Activated CD4-positive, CD25-positive, alpha-beta regulatory T cell (primary cell): ENCODE results near the gene AKT3.
"Not testable (repeated sequence)": the region's sequence is repeated elsewhere in the genome, so short reads cannot be mapped to it uniquely, and the experiment has no call there.

Source experiments
- DNase-seq, 4 experiments: peaks; one replicate each; lab custom pipeline; 2025; lab: John Stamatoyannopoulos, UW

Gene AKT3

GRCh38 chr1:243693800-243694199 is 156.2 kb downstream of the AKT3 start:
- DNase-seq, result no peak

- no peak for DNase-seq
These were observed 163.9 kb downstream of the AKT3 start for GRCh38 chr1:243686159-243686558.

- no peak for DNase-seq
These were observed 169.2 kb downstream of the AKT3 start for GRCh38 chr1:243680860-243681259.

GRCh38 chr1:243672539-243673074 is 177.4 kb downstream of the AKT3 start:
- no peak for DNase-seq

- DNase-seq, result no peak
These were observed 182.5 kb downstream of the AKT3 start for GRCh38 chr1:243667591-243667990.

- no peak for DNase-seq
These were observed 182.9 kb downstream of the AKT3 start for GRCh38 chr1:243667133-243667532.

GRCh38 chr1:243663651-243664050 is 186.4 kb downstream of the AKT3 start:
- no peak for DNase-seq

- not testable (repeated sequence) for DNase-seq
These were observed 187.9 kb downstream of the AKT3 start for GRCh38 chr1:243662169-243662568.

GRCh38 chr1:243658594-243659105 is 191.4 kb downstream of the AKT3 start:
- DNase-seq, result no peak

- DNase-seq, result no peak
These were observed 192.2 kb downstream of the AKT3 start for GRCh38 chr1:243657793-243658192.

- DNase-seq, result not testable (repeated sequence)
These were observed 200.5 kb downstream of the AKT3 start for GRCh38 chr1:243649530-243649929.

GRCh38 chr1:243646841-243647240 is 203.2 kb downstream of the AKT3 start:
- no peak for DNase-seq

- no peak for DNase-seq
These were observed 204.8 kb downstream of the AKT3 start for GRCh38 chr1:243645281-243645680.

GRCh38 chr1:243642936-243643335 is 207.1 kb downstream of the AKT3 start:
- no peak for DNase-seq

GRCh38 chr1:243639027-243639658 is 210.9 kb downstream of the AKT3 start:
- DNase-seq, result no peak

GRCh38 chr1:243638186-243638585 is 211.9 kb downstream of the AKT3 start:
- DNase-seq, result no peak

- no peak for DNase-seq
These were observed 221.6 kb downstream of the AKT3 start for GRCh38 chr1:243628476-243628907.

GRCh38 chr1:243623841-243624240 is 226.2 kb downstream of the AKT3 start:
- DNase-seq, result no peak

GRCh38 chr1:243621973-243622372 is 228.1 kb downstream of the AKT3 start:
- DNase-seq, result no peak

- DNase-seq, result no peak
These were observed 229.9 kb downstream of the AKT3 start for GRCh38 chr1:243620096-243620495.

- DNase-seq, result no peak
These were observed 240.3 kb downstream of the AKT3 start for GRCh38 chr1:243609698-243610097.

- DNase-seq, result no peak
These were observed 244.4 kb downstream of the AKT3 start for GRCh38 chr1:243605604-243606003.

- DNase-seq, result no peak
These were observed 248.3 kb downstream of the AKT3 start for GRCh38 chr1:243601720-243602119.

- no peak for DNase-seq
These were observed 251.6 kb downstream of the AKT3 start for GRCh38 chr1:243598433-243598832.
